Testis (tissue), 2 donors: ENCODE data around the gene TCF4.

Experiments used
- POLR2A ChIP-seq: fragments of 450-650 bp; IDR thresholded peaks from one replicate; pipeline ENCODE4 v1.6.1; 2017; ENCODE audit warnings: antibody characterized with exemption, mild to moderate bottlenecking, moderate library complexity
- TF ChIP-seq, protein P1 (sequence below), 3 experiments: fragments of 450-650 bp in 2 of 3; fragments of 200-600 bp in 1 of 3; sonication (generic) in 1 of 3; IDR thresholded peaks; one replicate each; pipeline ENCODE4 v1.5.1; 2016 to 2019; ENCODE audit warnings: antibody characterized with exemption in 3 of 3, mild to moderate bottlenecking in 2 of 3, moderate library complexity in 1 of 3

DNA sequence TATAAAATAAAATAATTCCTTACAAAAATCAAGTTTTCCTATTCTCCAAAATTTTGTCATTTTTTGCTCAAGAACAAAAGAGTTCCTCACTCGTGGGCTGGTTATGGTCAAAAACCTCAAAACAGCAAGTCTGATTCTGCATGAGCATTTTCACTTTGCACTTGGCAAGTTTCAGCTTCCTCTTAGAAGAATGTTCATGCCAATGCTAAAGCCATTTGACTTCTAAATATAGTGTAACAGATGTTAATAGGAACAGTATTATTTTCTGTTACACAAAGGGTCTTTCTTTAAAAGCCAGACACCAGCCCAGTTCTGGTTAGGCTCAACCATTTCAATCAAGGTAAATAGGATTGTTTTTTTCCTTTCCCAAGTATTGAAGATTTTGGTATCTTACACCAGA lies 367.5 kb downstream of the TCF4 start:
- TF ChIP-seq, protein P1, sequence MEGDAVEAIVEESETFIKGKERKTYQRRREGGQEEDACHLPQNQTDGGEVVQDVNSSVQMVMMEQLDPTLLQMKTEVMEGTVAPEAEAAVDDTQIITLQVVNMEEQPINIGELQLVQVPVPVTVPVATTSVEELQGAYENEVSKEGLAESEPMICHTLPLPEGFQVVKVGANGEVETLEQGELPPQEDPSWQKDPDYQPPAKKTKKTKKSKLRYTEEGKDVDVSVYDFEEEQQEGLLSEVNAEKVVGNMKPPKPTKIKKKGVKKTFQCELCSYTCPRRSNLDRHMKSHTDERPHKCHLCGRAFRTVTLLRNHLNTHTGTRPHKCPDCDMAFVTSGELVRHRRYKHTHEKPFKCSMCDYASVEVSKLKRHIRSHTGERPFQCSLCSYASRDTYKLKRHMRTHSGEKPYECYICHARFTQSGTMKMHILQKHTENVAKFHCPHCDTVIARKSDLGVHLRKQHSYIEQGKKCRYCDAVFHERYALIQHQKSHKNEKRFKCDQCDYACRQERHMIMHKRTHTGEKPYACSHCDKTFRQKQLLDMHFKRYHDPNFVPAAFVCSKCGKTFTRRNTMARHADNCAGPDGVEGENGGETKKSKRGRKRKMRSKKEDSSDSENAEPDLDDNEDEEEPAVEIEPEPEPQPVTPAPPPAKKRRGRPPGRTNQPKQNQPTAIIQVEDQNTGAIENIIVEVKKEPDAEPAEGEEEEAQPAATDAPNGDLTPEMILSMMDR (IDR thresholded peaks at IDR 0.05), result no peak
- TF ChIP-seq POLR2A, result no peak
